ENCODE results near the gene MYO9B. TPM values are rescaled to one million over a fixed set of nuclear protein-coding genes. Genes with fewer than 3 reads are reported as not detected.

MYO9B gene
- total RNA-seq, 1 donor from 2014 or later = 94.3 TPM

DNA sequence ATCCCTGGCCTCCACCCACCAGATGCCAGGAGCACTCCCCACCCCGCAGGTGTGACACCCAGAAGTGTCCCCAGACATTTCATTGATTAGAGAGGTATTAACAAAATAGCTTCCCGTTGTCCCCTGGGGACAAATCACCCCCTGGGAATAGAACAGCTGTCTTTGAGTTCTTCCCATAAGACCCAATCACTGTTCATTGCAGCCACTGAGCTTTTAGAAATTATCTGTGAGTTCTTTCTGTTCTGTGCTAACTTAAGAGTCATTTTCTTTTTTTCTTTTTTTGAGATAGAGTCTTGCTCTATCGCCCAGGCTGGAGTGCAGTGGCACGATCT is 32.8 kb downstream of the MYO9B start:
- H3K4me3 Mint-ChIP-seq (ENCODE audit: unreplicated experiment) = peak overlapping the region; percentile 57
- H3K36me3 Mint-ChIP-seq (ENCODE audit: unreplicated experiment) = peaks cover 6% of the 10 kb centered on the region
- peak overlapping the region; percentile 91 for H3K27ac Mint-ChIP-seq (ENCODE audit: unreplicated experiment)
- no peak for TF ChIP-seq CTCF (IDR thresholded peaks at IDR 0.05)
- H3K27me3 Mint-ChIP-seq (ENCODE audit: unreplicated experiment) = no peaks in the 10 kb centered on the region
- H3K9me3 Mint-ChIP-seq (ENCODE audit: unreplicated experiment) = no peaks in the 10 kb centered on the region
- no peak for DNase-seq (ENCODE audit: extremely low spot score, unreplicated experiment)
- H3K4me1 Mint-ChIP-seq (ENCODE audit: unreplicated experiment) = peaks cover 16% of the 10 kb centered on the region

- Mint-ChIP-seq H3K27me3 (ENCODE audit: unreplicated experiment) (no peaks in the 10 kb centered on the region), H3K36me3 (ENCODE audit: unreplicated experiment) (peaks cover 5% of the 10 kb centered on the region), H3K4me1 (ENCODE audit: unreplicated experiment) (peaks cover 16% of the 10 kb centered on the region), H3K9me3 (ENCODE audit: unreplicated experiment) (no peaks in the 10 kb centered on the region), H3K27ac (ENCODE audit: unreplicated experiment) (peak overlapping the region; percentile 14), H3K4me3 (ENCODE audit: unreplicated experiment) (no peak overlapping the region)
- DNase-seq (ENCODE audit: extremely low spot score, unreplicated experiment) = no peak
- TF ChIP-seq CTCF (IDR thresholded peaks at IDR 0.05) = no peak
Measured at GRCh38 chr19:17109300-17109699, 33.7 kb downstream of the MYO9B start.

GRCh38 chr19:17109962-17110598 is 34.5 kb downstream of the MYO9B start:
- Mint-ChIP-seq H3K36me3 (ENCODE audit: unreplicated experiment) (peaks cover 7% of the 10 kb centered on the region), H3K9me3 (ENCODE audit: unreplicated experiment) (no peaks in the 10 kb centered on the region), H3K27ac (ENCODE audit: unreplicated experiment) (peak overlapping the region; percentile 34), H3K4me3 (ENCODE audit: unreplicated experiment) (no peak overlapping the region), H3K27me3 (ENCODE audit: unreplicated experiment) (no peaks in the 10 kb centered on the region), H3K4me1 (ENCODE audit: unreplicated experiment) (peaks cover 16% of the 10 kb centered on the region)
- TF ChIP-seq CTCF (IDR thresholded peaks at IDR 0.05) = no peak
- DNase-seq (ENCODE audit: extremely low spot score, unreplicated experiment) = no peak

DNA sequence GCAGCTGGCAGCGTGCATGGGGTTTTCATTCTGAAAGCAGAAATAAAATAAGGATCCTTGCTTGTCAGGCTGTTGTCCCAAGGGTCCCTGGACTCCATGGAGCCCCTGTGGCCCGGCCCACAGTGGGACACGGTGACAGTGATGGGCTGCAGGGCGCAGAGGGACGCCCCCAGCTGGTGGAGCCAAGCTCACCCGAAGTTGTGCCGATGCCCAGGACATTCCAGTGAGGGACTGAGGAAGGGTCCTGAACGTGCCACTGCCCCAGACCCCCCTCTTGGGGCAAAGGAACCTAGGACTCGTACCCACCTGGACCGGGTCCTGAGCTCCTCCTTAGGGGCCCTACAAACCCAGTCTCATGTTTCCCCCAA is 35.0 kb downstream of the MYO9B start:
- no peak overlapping the region for H3K4me3 Mint-ChIP-seq (ENCODE audit: unreplicated experiment)
- no peaks in the 10 kb centered on the region for H3K27me3 Mint-ChIP-seq (ENCODE audit: unreplicated experiment)
- peak overlapping the region; percentile 34 for H3K27ac Mint-ChIP-seq (ENCODE audit: unreplicated experiment)
- no peak for TF ChIP-seq CTCF (IDR thresholded peaks at IDR 0.05)
- no peaks in the 10 kb centered on the region for H3K9me3 Mint-ChIP-seq (ENCODE audit: unreplicated experiment)
- H3K36me3 Mint-ChIP-seq (ENCODE audit: unreplicated experiment) = peaks cover 8% of the 10 kb centered on the region
- peaks cover 16% of the 10 kb centered on the region for H3K4me1 Mint-ChIP-seq (ENCODE audit: unreplicated experiment)
- no peak for DNase-seq (ENCODE audit: extremely low spot score, unreplicated experiment)

DNA sequence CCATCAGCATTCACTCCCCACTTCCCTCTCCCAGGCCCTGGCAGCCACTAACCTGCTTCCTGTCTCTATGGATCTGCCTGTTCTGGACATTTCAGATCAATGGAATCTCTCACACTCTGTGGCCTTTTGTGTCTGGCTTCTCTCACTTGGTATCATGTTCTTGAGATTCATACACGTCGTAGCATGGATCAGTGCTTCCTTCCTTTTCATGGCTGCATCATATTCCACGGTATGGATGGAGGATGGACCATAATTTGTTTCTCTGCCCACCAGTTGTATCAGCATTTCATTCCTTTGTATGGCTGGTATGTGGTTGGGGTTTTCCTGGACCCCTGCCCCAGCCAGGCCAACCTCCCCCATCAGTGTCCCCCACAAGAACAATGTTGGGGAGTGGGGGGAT is 36.2 kb downstream of the MYO9B start:
- Mint-ChIP-seq H3K27me3 (ENCODE audit: unreplicated experiment) (no peaks in the 10 kb centered on the region), H3K9me3 (ENCODE audit: unreplicated experiment) (no peaks in the 10 kb centered on the region), H3K36me3 (ENCODE audit: unreplicated experiment) (peaks cover 8% of the 10 kb centered on the region), H3K27ac (ENCODE audit: unreplicated experiment) (no peak overlapping the region), H3K4me3 (ENCODE audit: unreplicated experiment) (no peak overlapping the region), H3K4me1 (ENCODE audit: unreplicated experiment) (peaks cover 16% of the 10 kb centered on the region)
- no peak for DNase-seq (ENCODE audit: extremely low spot score, unreplicated experiment)
- TF ChIP-seq CTCF (IDR thresholded peaks at IDR 0.05) = no peak
